ENCODE results near the gene CCDC167. TPM values are rescaled to one million over a fixed set of nuclear protein-coding genes. Genes with fewer than 3 reads are reported as not detected.

The CCDC167 gene
- total RNA-seq, 3 donors from 2014 or later (not counting 1 experiment from before 2014, with no cell fraction given), result 10.2 to 27.4 (median 19.4) TPM

DNA sequence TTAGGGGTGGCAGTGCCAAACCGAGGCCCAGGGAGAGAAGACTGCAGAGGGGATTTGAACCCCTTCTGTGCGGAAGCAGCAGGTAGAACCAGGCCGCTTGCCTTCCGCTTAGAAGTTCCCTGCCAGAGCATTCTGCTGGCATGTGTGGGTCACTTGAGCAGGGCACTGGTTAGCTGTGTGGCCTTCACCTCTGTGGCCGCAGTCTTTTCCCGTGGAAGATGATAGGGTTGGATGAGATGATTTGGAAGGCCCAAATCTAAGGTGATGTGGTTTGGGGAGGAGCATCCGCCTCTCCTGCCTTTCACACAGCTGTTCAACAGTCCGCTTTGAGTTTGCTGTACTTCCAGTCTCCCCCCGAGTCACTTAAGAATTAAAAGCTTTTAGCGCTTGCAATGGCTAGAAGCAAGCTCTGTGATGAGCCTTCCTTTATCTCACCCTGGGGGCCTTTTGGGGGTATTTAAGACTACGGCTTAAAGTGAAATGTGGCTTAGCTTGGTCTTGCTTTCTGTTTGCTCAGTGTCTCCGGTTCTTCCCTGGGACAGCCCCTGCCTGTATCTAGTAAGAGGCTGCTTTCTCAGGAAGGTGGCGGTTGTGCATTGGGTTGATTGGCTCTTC lies 65.9 kb downstream of the CCDC167 start:
- DNase-seq, result peak in 1 of 2 donors; percentile 65
- no peaks in the 10 kb centered on the region for H3K9me3 Mint-ChIP-seq
- no peaks in the 10 kb centered on the region for H3K9me3 ChIP-seq (ENCODE audit: control insufficient read depth, insufficient read depth, low read length)
- peaks cover 3 to 6% of the 10 kb centered on the region in 2 donors for H3K27me3 Mint-ChIP-seq (ENCODE audit: low read depth in 2 of 2)
- no peaks in the 10 kb centered on the region for H3K27me3 ChIP-seq (ENCODE audit: control insufficient read depth, insufficient read depth, low read length)
- ATAC-seq, result peak; percentile 7 to 58 (median 20)
- H3K4me3 ChIP-seq (ENCODE audit: low read length), result peak overlapping the region; percentile 55
- peak overlapping the region; percentile 80 to 85 for H3K27ac Mint-ChIP-seq
- peaks cover 26% of the 10 kb centered on the region for H3K36me3 ChIP-seq (ENCODE audit: control insufficient read depth, insufficient read depth, low read length)
- peak overlapping the region; percentile 82 for H3K27ac ChIP-seq (ENCODE audit: low read length)
- H3K4me3 Mint-ChIP-seq, result peak overlapping the region; percentile 76
- H3K36me3 Mint-ChIP-seq, result peaks cover 8% of the 10 kb centered on the region
- WGBS (ENCODE audit: insufficient coverage), result 9% methylated on average over 12 of the region's 13 CpGs
- no peak for TF ChIP-seq CTCF (IDR thresholded peaks at IDR 0.05)
- peaks cover 18% of the 10 kb centered on the region for H3K4me1 ChIP-seq (ENCODE audit: control insufficient read depth, insufficient read depth, low read length)
- H3K4me1 Mint-ChIP-seq, result peaks cover 34 to 42% of the 10 kb centered on the region in 2 donors
- intact Hi-C loops (cut with micrococcal nuclease), result loop anchor here (2.0 to 5.0 kb wide), 3 partner anchors 53 to 84 kb away; no protein-coding TSS in a partner anchor

Other genes with a start within 250 kb of the CCDC167 start
- gene TBC1D22B, start 242.1 kb downstream of the CCDC167 start, total RNA-seq, result 10 to 100 TPM in 2 of 3 donors, 1 to 10 TPM in 1; 8.0 to 12.1 (median 12.0) TPM
- 1 to 10 TPM in 1 of 3 donors, under 1 TPM in 2; 0.75 to 2.1 (median 0.75) TPM for gene TMEM217, start 241.7 kb downstream of the CCDC167 start, total RNA-seq
- gene RNF8, start 145.9 kb downstream of the CCDC167 start, total RNA-seq, result 10 to 100 TPM; 11.4 to 18.2 (median 14.0) TPM
- gene CMTR1, start 66.7 kb downstream of the CCDC167 start, total RNA-seq, result 100 to 1,000 TPM in 1 of 3 donors, 10 to 100 TPM in 2; 85.0 to 111 (median 94.7) TPM
- gene MDGA1, start 198.0 kb upstream of the CCDC167 start, total RNA-seq, result 10 to 100 TPM in 2 of 3 donors, under 1 TPM in 1; 0.53 to 24.2 (median 16.7) TPM